ENCODE results near the gene HSDL2.
A peak's percentile ranks its signal among the peaks of the same experiment; 100 is the strongest.
"Not testable (repeated sequence)": the region's sequence is repeated elsewhere in the genome, so short reads cannot be mapped to it uniquely, and the experiment has no call there.

Gene HSDL2

GRCh38 chr9:112380102-112380824, at the start of gene HSDL2:
TSS of gene HSDL2 (plus strand) at chr9:112380108. CDS start at chr9:112380164, 56 bp downstream.
- peak; percentile 34 for DNase-seq (ENCODE audit: low read depth)

GRCh38 chr9:112331674-112331952, 48.3 kb upstream of the HSDL2 start:
- DNase-seq (ENCODE audit: low read depth): no peak

- DNase-seq (ENCODE audit: low read depth): no peak
Measured at GRCh38 chr9:112332214-112332613, 47.7 kb upstream of the HSDL2 start.

GRCh38 chr9:112332674-112332976, 47.3 kb upstream of the HSDL2 start:
- no peak for DNase-seq (ENCODE audit: low read depth)

GRCh38 chr9:112332977-112333638, 46.8 kb upstream of the HSDL2 start, which contains the start of gene PTBP3:
TSS of gene PTBP3 (minus strand) at chr9:112333619. CDS start at chr9:112297865, 35,754 bp downstream.
- DNase-seq (ENCODE audit: low read depth): peak; percentile 73

- DNase-seq (ENCODE audit: low read depth): peak; percentile 96
Measured at GRCh38 chr9:112333639-112334431, 46.1 kb upstream of the HSDL2 start.

GRCh38 chr9:112334432-112334841, 45.5 kb upstream of the HSDL2 start:
- DNase-seq (ENCODE audit: low read depth): peak; percentile 36

- DNase-seq (ENCODE audit: low read depth): no peak
Measured at GRCh38 chr9:112337547-112337946, 42.4 kb upstream of the HSDL2 start.

- peak; percentile 74 for DNase-seq (ENCODE audit: low read depth)
Measured at GRCh38 chr9:112338561-112338960, 41.3 kb upstream of the HSDL2 start.

GRCh38 chr9:112339886-112340285, 40.0 kb upstream of the HSDL2 start:
- no peak for DNase-seq (ENCODE audit: low read depth)

- peak; percentile 34 for DNase-seq (ENCODE audit: low read depth)
Measured at GRCh38 chr9:112341730-112342129, 38.2 kb upstream of the HSDL2 start.

GRCh38 chr9:112348257-112349007, 31.5 kb upstream of the HSDL2 start:
- peak; percentile 78 for DNase-seq (ENCODE audit: low read depth)

GRCh38 chr9:112349008-112349333, 30.9 kb upstream of the HSDL2 start:
- DNase-seq (ENCODE audit: low read depth): no peak

- no peak for DNase-seq (ENCODE audit: low read depth)
Measured at GRCh38 chr9:112351184-112351583, 28.7 kb upstream of the HSDL2 start.

GRCh38 chr9:112352209-112352608, 27.7 kb upstream of the HSDL2 start:
- no peak for DNase-seq (ENCODE audit: low read depth)

GRCh38 chr9:112354081-112354743, 25.7 kb upstream of the HSDL2 start:
- DNase-seq (ENCODE audit: low read depth): no peak

GRCh38 chr9:112355427-112355897, 24.4 kb upstream of the HSDL2 start:
- DNase-seq (ENCODE audit: low read depth): no peak

- DNase-seq (ENCODE audit: low read depth): peak; percentile 53
Measured at GRCh38 chr9:112360047-112360804, 19.7 kb upstream of the HSDL2 start.

- no peak for DNase-seq (ENCODE audit: low read depth)
Measured at GRCh38 chr9:112361601-112362000, 18.3 kb upstream of the HSDL2 start.

GRCh38 chr9:112364761-112365160, 15.1 kb upstream of the HSDL2 start:
- no peak for DNase-seq (ENCODE audit: low read depth)

- DNase-seq (ENCODE audit: low read depth): not testable (repeated sequence)
Measured at GRCh38 chr9:112365257-112365656, 14.7 kb upstream of the HSDL2 start.
